Measurements from ENCODE around the gene DSG2. TPM values are rescaled to one million over a fixed set of nuclear protein-coding genes. Genes with fewer than 3 reads are reported as not detected.

DSG2 gene
- total RNA-seq, 1 experiment from 2014 or later: 106 TPM

- Mint-ChIP-seq H3K27me3 (ENCODE audit: insufficient read depth, unreplicated experiment) (no peaks in the 10 kb centered on the region), H3K36me3 (ENCODE audit: insufficient read depth, unreplicated experiment) (no peaks in the 10 kb centered on the region), H3K4me3 (ENCODE audit: unreplicated experiment) (no peak overlapping the region), H3K4me1 (ENCODE audit: insufficient read depth, unreplicated experiment) (no peaks in the 10 kb centered on the region), H3K9me3 (ENCODE audit: unreplicated experiment) (no peaks in the 10 kb centered on the region), H3K27ac (ENCODE audit: low read depth, unreplicated experiment) (no peak overlapping the region)
- no peak for TF ChIP-seq CTCF (IDR thresholded peaks at IDR 0.05; ENCODE audit: unreplicated experiment)
- BruUV-seq (replicated peaks): no TSS peak
- intact Hi-C loops (cut with micrococcal nuclease): no loop called here
- CTCF ChIA-PET: interaction anchor here (0.6 to 1.5 kb wide), 4 partner anchors 12 to 146 kb away, joined by 3 to 6 read pairs (median 4); no protein-coding TSS in a partner anchor
- DNase-seq (ENCODE audit: unreplicated experiment): no peak
- POLR2A ChIA-PET: no interaction called here
Observed at GRCh38 chr18:31576670-31577069, 78.7 kb downstream of the DSG2 start.

GRCh38 chr18:31577195-31577594 is 79.2 kb downstream of the DSG2 start:
- CTCF ChIA-PET: interaction anchor here (0.6 to 1.5 kb wide), 5 partner anchors 13 to 244 kb away, joined by 3 to 6 read pairs (median 3); no protein-coding TSS in a partner anchor

GRCh38 chr18:31578126-31578525 is 80.1 kb downstream of the DSG2 start:
- POLR2A ChIA-PET: interaction anchor here (0.7 kb wide), 1 partner anchor 326 kb away, joined by 3 read pairs; no protein-coding TSS in a partner anchor
- TF ChIP-seq CTCF (IDR thresholded peaks at IDR 0.05; ENCODE audit: unreplicated experiment): no peak
- no peak overlapping the region for H3K27ac Mint-ChIP-seq (ENCODE audit: low read depth, unreplicated experiment)
- no peaks in the 10 kb centered on the region for H3K4me1 Mint-ChIP-seq (ENCODE audit: insufficient read depth, unreplicated experiment)
- H3K36me3 Mint-ChIP-seq (ENCODE audit: insufficient read depth, unreplicated experiment): no peaks in the 10 kb centered on the region
- H3K4me3 Mint-ChIP-seq (ENCODE audit: unreplicated experiment): no peak overlapping the region
- no peaks in the 10 kb centered on the region for H3K9me3 Mint-ChIP-seq (ENCODE audit: unreplicated experiment)
- BruUV-seq (replicated peaks): no TSS peak
- CTCF ChIA-PET: interaction anchor here (1.5 kb wide), 1 partner anchor 15 kb away, joined by 3 read pairs; no protein-coding TSS in a partner anchor
- DNase-seq (ENCODE audit: unreplicated experiment): no peak
- intact Hi-C loops (cut with micrococcal nuclease): no loop called here
- H3K27me3 Mint-ChIP-seq (ENCODE audit: insufficient read depth, unreplicated experiment): no peaks in the 10 kb centered on the region

More at GRCh38 chr18:31577195-31577594, 79.2 kb downstream of the DSG2 start:
- H3K27ac Mint-ChIP-seq (ENCODE audit: low read depth, unreplicated experiment): no peak overlapping the region
- no TSS peak for BruUV-seq (replicated peaks)
- intact Hi-C loops (cut with micrococcal nuclease): no loop called here
- no peaks in the 10 kb centered on the region for H3K27me3 Mint-ChIP-seq (ENCODE audit: insufficient read depth, unreplicated experiment)
- no peak for DNase-seq (ENCODE audit: unreplicated experiment)
- no peaks in the 10 kb centered on the region for H3K36me3 Mint-ChIP-seq (ENCODE audit: insufficient read depth, unreplicated experiment)
- TF ChIP-seq CTCF (IDR thresholded peaks at IDR 0.05; ENCODE audit: unreplicated experiment): no peak
- H3K4me1 Mint-ChIP-seq (ENCODE audit: insufficient read depth, unreplicated experiment): no peaks in the 10 kb centered on the region
- no peaks in the 10 kb centered on the region for H3K9me3 Mint-ChIP-seq (ENCODE audit: unreplicated experiment)
- H3K4me3 Mint-ChIP-seq (ENCODE audit: unreplicated experiment): no peak overlapping the region
- POLR2A ChIA-PET: no interaction called here

- POLR2A ChIA-PET: no interaction called here
- DNase-seq (ENCODE audit: unreplicated experiment): no peak
- BruUV-seq (replicated peaks): no TSS peak
- CTCF ChIA-PET: interaction anchor here (0.6 kb wide), 1 partner anchor 493 kb away, joined by 3 read pairs; no protein-coding TSS in a partner anchor
- Mint-ChIP-seq H3K4me1 (ENCODE audit: insufficient read depth, unreplicated experiment) (no peaks in the 10 kb centered on the region), H3K27ac (ENCODE audit: low read depth, unreplicated experiment) (no peak overlapping the region), H3K9me3 (ENCODE audit: unreplicated experiment) (no peaks in the 10 kb centered on the region), H3K4me3 (ENCODE audit: unreplicated experiment) (no peak overlapping the region), H3K27me3 (ENCODE audit: insufficient read depth, unreplicated experiment) (no peaks in the 10 kb centered on the region), H3K36me3 (ENCODE audit: insufficient read depth, unreplicated experiment) (no peaks in the 10 kb centered on the region)
- intact Hi-C loops (cut with micrococcal nuclease): no loop called here
- no peak for TF ChIP-seq CTCF (IDR thresholded peaks at IDR 0.05; ENCODE audit: unreplicated experiment)
Observed at GRCh38 chr18:31579375-31579774, 81.4 kb downstream of the DSG2 start.

All from MCF 10A (cell line).